ENCODE results near the gene HNRNPH1.

DNA sequence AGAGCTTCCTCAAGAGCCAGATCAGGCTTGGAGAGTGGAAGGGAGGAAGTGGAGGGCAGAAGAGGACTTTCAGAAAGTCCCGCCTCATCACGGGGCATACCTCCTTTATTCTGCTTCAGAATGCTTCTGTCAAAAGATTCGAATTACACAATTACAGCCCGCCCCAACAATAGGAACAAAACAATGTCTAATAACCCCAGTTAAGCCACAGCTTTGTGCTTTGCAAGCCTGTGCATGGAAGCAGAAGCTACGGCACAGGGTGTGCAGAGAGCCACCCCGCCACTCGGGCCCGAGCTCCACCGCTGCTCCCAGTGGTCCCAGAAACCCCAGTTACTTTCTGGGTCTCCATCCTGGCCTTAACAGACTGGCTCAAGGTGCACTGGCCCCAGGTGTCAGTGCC lies 23.5 kb downstream of the HNRNPH1 start:
- TF ChIP-seq CREB1 (IDR thresholded peaks at IDR 0.05; ENCODE audit: low read depth) (no peak), EP300 (IDR thresholded peaks at IDR 0.05; ENCODE audit: borderline replicate concordance) (no peak), TAF1 (IDR thresholded peaks at IDR 0.05; ENCODE audit: low read depth) (no peak), ZBTB7A (IDR thresholded peaks at IDR 0.05; ENCODE audit: low read depth) (no peak), NFIC (IDR thresholded peaks at IDR 0.05) (no peak)
